Measurements from ENCODE around the gene ZNHIT3.

DNA sequence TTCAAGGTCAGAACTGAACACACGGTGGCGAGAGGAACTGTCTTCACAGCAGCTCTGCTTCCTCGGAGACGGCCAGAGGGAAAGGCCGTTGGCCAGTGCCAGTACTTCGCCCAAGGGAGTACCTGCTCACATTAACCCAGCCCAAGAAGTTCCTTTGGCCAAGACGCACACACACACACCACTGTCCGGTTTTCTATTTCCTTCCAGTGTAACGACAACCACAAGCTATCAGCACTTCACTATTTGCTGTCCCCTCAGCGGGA, 57.5 kb downstream of the ZNHIT3 start:
- TF ChIP-seq, protein P1, sequence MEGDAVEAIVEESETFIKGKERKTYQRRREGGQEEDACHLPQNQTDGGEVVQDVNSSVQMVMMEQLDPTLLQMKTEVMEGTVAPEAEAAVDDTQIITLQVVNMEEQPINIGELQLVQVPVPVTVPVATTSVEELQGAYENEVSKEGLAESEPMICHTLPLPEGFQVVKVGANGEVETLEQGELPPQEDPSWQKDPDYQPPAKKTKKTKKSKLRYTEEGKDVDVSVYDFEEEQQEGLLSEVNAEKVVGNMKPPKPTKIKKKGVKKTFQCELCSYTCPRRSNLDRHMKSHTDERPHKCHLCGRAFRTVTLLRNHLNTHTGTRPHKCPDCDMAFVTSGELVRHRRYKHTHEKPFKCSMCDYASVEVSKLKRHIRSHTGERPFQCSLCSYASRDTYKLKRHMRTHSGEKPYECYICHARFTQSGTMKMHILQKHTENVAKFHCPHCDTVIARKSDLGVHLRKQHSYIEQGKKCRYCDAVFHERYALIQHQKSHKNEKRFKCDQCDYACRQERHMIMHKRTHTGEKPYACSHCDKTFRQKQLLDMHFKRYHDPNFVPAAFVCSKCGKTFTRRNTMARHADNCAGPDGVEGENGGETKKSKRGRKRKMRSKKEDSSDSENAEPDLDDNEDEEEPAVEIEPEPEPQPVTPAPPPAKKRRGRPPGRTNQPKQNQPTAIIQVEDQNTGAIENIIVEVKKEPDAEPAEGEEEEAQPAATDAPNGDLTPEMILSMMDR (IDR thresholded peaks at IDR 0.05): no peak
- no peak for TF ChIP-seq POLR2A (IDR thresholded peaks at IDR 0.05)

Data from right lobe of liver (tissue), 4 donors.